Activated CD4-positive, alpha-beta memory T cell treated with anti-CD3 and anti-CD28 coated beads, Interleukin-2, amount 10 ng/mL, durations not matched to agents 7 days and 5 days (primary cell): ENCODE results near the gene ASIC3. TPM values are rescaled to one million over a fixed set of nuclear protein-coding genes. Genes with fewer than 3 reads are reported as not detected.

Experiments
- CTCF ChIA-PET: fragments of 350-600 bp; sonication (Branson Sonifier 250); formaldehyde crosslinking; loops from one replicate; lab custom pipeline; 2021; ENCODE audit warnings: antibody characterized with exemption, inconsistent platforms; lab: Charles Lee
- POLR2A ChIA-PET: fragments of 350-600 bp; sonication (Branson Sonifier 250); formaldehyde crosslinking; loops from one replicate; lab custom pipeline; 2021; ENCODE audit warnings: antibody characterized with exemption; lab: Charles Lee
- DNase-seq: peaks from one replicate; pipeline ENCODE4 v3.0.0-alpha.2; 2020
- H3K27ac Mint-ChIP-seq: one replicate; pipeline ENCODE4 v1.8.0; 2021; ENCODE audit warnings: mild to moderate bottlenecking, mixed read lengths
- H3K27me3 Mint-ChIP-seq: one replicate; pipeline ENCODE4 v1.8.0; 2021; ENCODE audit warnings: mixed read lengths
- H3K36me3 Mint-ChIP-seq: one replicate; pipeline ENCODE4 v1.8.0; 2021; ENCODE audit warnings: low read depth, mixed read lengths
- H3K4me1 Mint-ChIP-seq: one replicate; pipeline ENCODE4 v1.8.0; 2021; ENCODE audit warnings: mixed read lengths
- H3K4me3 Mint-ChIP-seq: one replicate; pipeline ENCODE4 v1.8.0; 2021; ENCODE audit warnings: mild to moderate bottlenecking, mixed read lengths
- H3K9me3 Mint-ChIP-seq: one replicate; pipeline ENCODE4 v1.8.0; 2021; ENCODE audit warnings: mixed read lengths
- total RNA-seq, 2 experiments: library from RNA; stranded (reverse); gene quantifications; one replicate each; pipeline ENCODE4 v1.2.3, GENCODE V29; 2021

ASIC3 gene
- total RNA-seq, 2 experiments from 2014 or later = 5.5 to 6.2 TPM

- H3K27me3 Mint-ChIP-seq = peaks cover 31% of the 10 kb centered on the region
- ChIA-PET CTCF (interaction anchor here (1.0 to 5.7 kb wide), 7 partner anchors 7 to 118 kb away, joined by 3 to 57 read pairs (median 9); partner anchors contain the start of gene ABCB8), POLR2A (interaction anchor here (0.9 to 7.7 kb wide), 3 partner anchors 8 to 54 kb away, joined by 3 to 50 read pairs (median 4); partner anchors contain the start of gene ABCB8)
- no peak overlapping the region for H3K4me3 Mint-ChIP-seq
- H3K9me3 Mint-ChIP-seq = no peaks in the 10 kb centered on the region
- no peak overlapping the region for H3K27ac Mint-ChIP-seq
- H3K36me3 Mint-ChIP-seq = peaks cover 24% of the 10 kb centered on the region
- peaks cover 76% of the 10 kb centered on the region for H3K4me1 Mint-ChIP-seq
- no peak for DNase-seq
These were observed 31.8 kb upstream of the ASIC3 start for GRCh38 chr7:151016505-151016904.

- no peak for DNase-seq
- peaks cover 32% of the 10 kb centered on the region for H3K27me3 Mint-ChIP-seq
- H3K4me3 Mint-ChIP-seq = no peak overlapping the region
- no peaks in the 10 kb centered on the region for H3K9me3 Mint-ChIP-seq
- no peak overlapping the region for H3K27ac Mint-ChIP-seq
- ChIA-PET CTCF (interaction anchor here (1.0 to 5.7 kb wide), 10 partner anchors 7 to 119 kb away, joined by 3 to 57 read pairs (median 10); partner anchors contain the start of genes ABCB8 and FASTK), POLR2A (interaction anchor here (0.9 to 7.7 kb wide), 3 partner anchors 8 to 54 kb away, joined by 3 to 50 read pairs (median 4); partner anchors contain the start of gene ABCB8)
- peaks cover 72% of the 10 kb centered on the region for H3K4me1 Mint-ChIP-seq
- peaks cover 21% of the 10 kb centered on the region for H3K36me3 Mint-ChIP-seq
These were observed 31.4 kb upstream of the ASIC3 start for GRCh38 chr7:151016942-151017341.

DNA sequence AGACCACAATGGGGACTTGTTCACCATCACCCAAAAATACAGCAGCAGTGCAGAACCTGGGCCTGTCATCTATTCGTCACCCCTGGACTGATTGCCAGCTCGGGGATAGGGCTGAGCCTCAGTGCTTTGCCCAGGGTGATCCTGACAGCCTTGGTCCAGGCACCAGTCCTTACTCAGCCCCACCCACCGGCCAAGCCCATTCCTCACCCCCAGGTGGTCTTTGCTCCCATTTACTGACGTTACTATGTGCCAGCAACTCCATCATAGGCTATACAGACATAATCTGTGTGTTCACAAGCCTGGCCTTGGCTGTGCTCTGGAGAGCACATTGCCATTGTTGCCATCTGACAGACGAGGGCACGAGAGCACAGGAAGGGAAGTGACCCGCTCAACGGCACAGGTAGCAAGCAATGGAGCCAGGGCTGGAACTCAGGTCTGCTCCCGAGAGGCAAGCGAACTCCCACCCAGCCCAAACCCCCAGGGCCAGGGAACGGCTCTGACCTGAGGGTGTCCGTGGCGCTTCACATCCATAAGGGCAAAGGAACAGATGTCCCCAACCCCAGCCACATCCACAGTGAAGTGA, 30.9 kb upstream of the ASIC3 start:
- no peaks in the 10 kb centered on the region for H3K9me3 Mint-ChIP-seq
- H3K4me1 Mint-ChIP-seq = peaks cover 67% of the 10 kb centered on the region
- peak overlapping the region; percentile 66 for H3K4me3 Mint-ChIP-seq
- no peak for DNase-seq
- peaks cover 32% of the 10 kb centered on the region for H3K27me3 Mint-ChIP-seq
- ChIA-PET CTCF (interaction anchor here (0.6 to 5.7 kb wide), 23 partner anchors 8 to 278 kb away, joined by 3 to 57 read pairs (median 5); partner anchors contain the start of genes ABCB8, FASTK, NOS3 and SLC4A2), POLR2A (interaction anchor here (0.6 to 7.7 kb wide), 7 partner anchors 9 to 93 kb away, joined by 3 to 50 read pairs (median 4); partner anchors contain the start of gene ABCB8)
- no peak overlapping the region for H3K27ac Mint-ChIP-seq
- peaks cover 17% of the 10 kb centered on the region for H3K36me3 Mint-ChIP-seq

DNA sequence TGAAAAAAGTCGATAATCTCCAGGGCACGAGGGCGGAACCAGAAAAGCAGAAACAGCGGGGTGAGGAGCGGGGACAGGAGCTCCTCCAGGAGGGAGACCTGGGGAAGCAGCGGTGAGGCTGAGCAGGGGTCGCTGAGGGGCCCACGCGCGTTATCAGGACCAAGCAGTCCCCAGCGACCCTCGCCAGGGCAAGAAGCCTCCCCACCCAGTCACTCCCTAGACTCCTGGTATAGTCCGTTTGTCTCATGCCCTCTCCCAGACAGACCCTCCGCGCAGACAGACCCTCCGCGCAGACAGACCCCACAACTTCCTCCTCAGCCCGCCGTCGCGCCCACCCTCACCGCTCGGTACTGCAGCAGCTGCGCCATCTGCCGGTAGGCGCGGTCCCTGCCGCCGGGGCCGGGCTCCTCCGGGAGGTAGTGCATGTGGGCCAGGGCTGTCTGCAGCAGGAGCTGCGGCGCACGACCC, 30.3 kb upstream of the ASIC3 start:
- Mint-ChIP-seq H3K27ac (no peak overlapping the region), H3K4me1 (peaks cover 61% of the 10 kb centered on the region), H3K36me3 (peaks cover 14% of the 10 kb centered on the region), H3K27me3 (peaks cover 32% of the 10 kb centered on the region), H3K9me3 (no peaks in the 10 kb centered on the region), H3K4me3 (peak overlapping the region; percentile 66)
- ChIA-PET CTCF (interaction anchor here (0.6 to 5.7 kb wide), 39 partner anchors 8 to 516 kb away, joined by 3 to 57 read pairs (median 4); partner anchors contain the start of genes ABCB8, FASTK, NOS3 and SLC4A2), POLR2A (interaction anchor here (0.6 to 7.7 kb wide), 10 partner anchors 8 to 569 kb away, joined by 3 to 50 read pairs (median 4); partner anchors contain the start of gene ABCB8)
- peak; percentile 82 for DNase-seq

DNA sequence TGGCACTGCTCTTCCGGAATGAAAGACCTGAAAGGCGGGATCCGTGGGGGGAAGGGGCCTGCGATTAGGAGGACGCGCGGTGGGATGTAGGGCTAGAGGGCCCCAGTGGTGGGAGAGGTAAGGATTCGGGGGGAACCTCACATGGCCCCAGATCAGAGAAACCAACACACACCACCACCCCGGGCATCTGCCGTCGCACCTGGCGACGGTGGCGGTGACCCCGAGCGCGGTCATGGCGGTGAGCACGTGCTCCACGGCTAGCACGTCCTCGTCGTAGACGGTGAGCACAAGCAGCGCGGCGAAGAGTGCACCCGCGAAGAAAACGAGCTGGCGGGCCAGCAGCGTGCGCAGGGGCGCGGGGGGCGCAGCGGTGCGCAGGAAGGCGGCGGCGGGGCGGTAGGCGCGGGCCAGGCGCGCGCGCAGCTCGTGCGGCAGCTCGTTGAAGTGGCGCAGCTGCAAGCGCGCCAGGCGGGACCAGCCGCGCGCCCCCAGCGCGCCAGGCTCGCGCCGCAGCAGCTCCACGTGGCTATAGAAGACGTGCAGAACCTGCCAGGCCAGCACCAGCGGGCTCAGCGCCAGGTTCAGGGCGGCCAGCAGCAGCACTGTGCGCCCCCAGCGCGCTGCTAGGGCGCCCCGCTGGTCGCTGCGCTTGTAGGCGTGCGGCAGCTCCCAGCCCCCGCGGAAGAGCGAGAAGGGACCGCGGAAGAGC, 29.8 kb upstream of the ASIC3 start:
- Mint-ChIP-seq H3K27me3 (peaks cover 32% of the 10 kb centered on the region), H3K36me3 (peaks cover 14% of the 10 kb centered on the region), H3K4me3 (peak overlapping the region; percentile 66), H3K9me3 (no peaks in the 10 kb centered on the region), H3K27ac (no peak overlapping the region), H3K4me1 (peaks cover 58% of the 10 kb centered on the region)
- CTCF ChIA-PET = interaction anchor here (0.6 to 5.7 kb wide), 39 partner anchors 8 to 516 kb away, joined by 3 to 57 read pairs (median 4); partner anchors contain the start of genes ABCB8, FASTK, NOS3 and SLC4A2
- DNase-seq = peak; percentile 38
- POLR2A ChIA-PET = interaction anchor here (0.6 to 7.7 kb wide), 10 partner anchors 9 to 570 kb away, joined by 3 to 50 read pairs (median 4); partner anchors contain the start of gene ABCB8

- H3K36me3 Mint-ChIP-seq = peaks cover 14% of the 10 kb centered on the region
- ChIA-PET CTCF (interaction anchor here (0.9 to 5.7 kb wide), 28 partner anchors 9 to 517 kb away, joined by 3 to 57 read pairs (median 4); partner anchors contain the start of genes ABCB8 and SLC4A2), POLR2A (interaction anchor here (0.6 to 7.7 kb wide), 8 partner anchors 9 to 263 kb away, joined by 3 to 50 read pairs (median 4); partner anchors contain the start of gene ABCB8)
- DNase-seq = no peak
- H3K27me3 Mint-ChIP-seq = peaks cover 32% of the 10 kb centered on the region
- H3K4me1 Mint-ChIP-seq = peaks cover 52% of the 10 kb centered on the region
- peak overlapping the region; percentile 18 for H3K4me3 Mint-ChIP-seq
- H3K27ac Mint-ChIP-seq = no peak overlapping the region
- H3K9me3 Mint-ChIP-seq = no peaks in the 10 kb centered on the region
These were observed 29.2 kb upstream of the ASIC3 start for GRCh38 chr7:151019130-151019447.

GRCh38 chr7:151020231-151020630, 28.1 kb upstream of the ASIC3 start:
- Mint-ChIP-seq H3K9me3 (no peaks in the 10 kb centered on the region), H3K27ac (no peak overlapping the region), H3K36me3 (peaks cover 6% of the 10 kb centered on the region), H3K4me3 (no peak overlapping the region), H3K27me3 (peaks cover 32% of the 10 kb centered on the region), H3K4me1 (peaks cover 41% of the 10 kb centered on the region)
- CTCF ChIA-PET = interaction anchor here (1.1 to 5.7 kb wide), 4 partner anchors 11 to 112 kb away, joined by 3 to 57 read pairs (median 7); no protein-coding TSS in a partner anchor
- POLR2A ChIA-PET = interaction anchor here (3.4 to 7.7 kb wide), 2 partner anchors 8 to 11 kb away, joined by 34 to 50 read pairs; partner anchors contain the start of gene ABCB8
- DNase-seq = no peak

- Mint-ChIP-seq H3K27me3 (peaks cover 31% of the 10 kb centered on the region), H3K4me1 (peaks cover 30% of the 10 kb centered on the region), H3K4me3 (no peak overlapping the region), H3K9me3 (no peaks in the 10 kb centered on the region), H3K27ac (no peak overlapping the region), H3K36me3 (peaks cover 3% of the 10 kb centered on the region)
- no peak for DNase-seq
- POLR2A ChIA-PET = no interaction called here
- CTCF ChIA-PET = interaction anchor here (2.0 kb wide), 1 partner anchor 38 kb away, joined by 8 read pairs; no protein-coding TSS in a partner anchor
These were observed 25.1 kb upstream of the ASIC3 start for GRCh38 chr7:151023232-151023631.

GRCh38 chr7:151024435-151025056, 23.8 kb upstream of the ASIC3 start, which contains the start of gene ATG9B:
ATG9B (minus strand) TSS chr7:151024494; CDS start chr7:151024423, 71 bp downstream.
- H3K9me3 Mint-ChIP-seq = no peaks in the 10 kb centered on the region
- CTCF ChIA-PET = interaction anchor here (1.4 kb wide), 1 partner anchor 11 kb away, joined by 3 read pairs; no protein-coding TSS in a partner anchor
- no peak within 1 kb of the TSS for H3K27ac Mint-ChIP-seq
- peaks cover 3% of the 10 kb centered on the region for H3K36me3 Mint-ChIP-seq
- no peak within 1 kb of the TSS for H3K4me3 Mint-ChIP-seq
- H3K4me1 Mint-ChIP-seq = peaks cover 28% of the 10 kb centered on the region
- POLR2A ChIA-PET = no interaction called here
- no peak for DNase-seq
- peaks cover 21% of the 10 kb centered on the region for H3K27me3 Mint-ChIP-seq

DNA sequence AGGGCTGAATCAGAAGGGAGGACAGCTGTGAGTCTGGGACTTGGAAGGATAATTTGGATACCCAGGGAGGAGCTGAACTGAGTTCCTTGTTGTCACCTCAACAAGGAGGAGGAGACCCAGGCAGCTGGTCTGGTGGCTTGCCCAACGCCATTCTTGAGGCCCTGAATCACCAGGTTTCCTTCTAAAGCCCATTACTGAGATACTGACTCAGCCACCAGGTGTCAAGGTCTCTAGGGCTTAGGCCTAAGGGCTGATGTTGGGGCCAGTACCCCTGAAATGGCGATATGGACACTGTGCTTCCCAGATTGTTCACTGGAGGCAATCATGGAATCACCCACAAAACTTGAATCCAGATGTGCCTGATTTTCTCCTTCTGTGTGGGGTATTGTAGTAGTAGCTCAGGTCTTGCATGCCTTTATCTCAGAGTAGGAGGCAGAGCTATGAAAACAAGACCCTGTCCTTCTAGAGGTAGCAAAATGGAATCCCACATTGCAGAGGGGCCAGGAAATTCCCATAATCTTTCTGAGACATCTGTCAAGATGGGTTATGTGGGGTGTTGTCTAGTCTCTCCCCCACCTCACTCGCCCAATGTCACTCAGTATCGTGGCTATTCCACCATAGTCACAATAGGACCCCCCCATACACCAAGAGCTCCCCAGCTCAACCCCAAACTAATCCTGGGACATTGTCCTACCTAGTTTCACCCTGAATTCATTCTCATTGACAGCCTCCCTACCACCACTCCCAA, 22.2 kb upstream of the ASIC3 start:
- Mint-ChIP-seq H3K9me3 (no peaks in the 10 kb centered on the region), H3K27me3 (peaks cover 6% of the 10 kb centered on the region), H3K4me1 (peaks cover 26% of the 10 kb centered on the region), H3K36me3 (peaks cover 3% of the 10 kb centered on the region), H3K4me3 (no peak overlapping the region), H3K27ac (no peak overlapping the region)
- ChIA-PET POLR2A (interaction anchor here (1.8 to 1.9 kb wide), 2 partner anchors 12 to 15 kb away, joined by 5 to 7 read pairs; no protein-coding TSS in a partner anchor), CTCF (interaction anchor here (1.0 to 1.8 kb wide), 6 partner anchors 8 to 84 kb away, joined by 3 to 10 read pairs (median 4); no protein-coding TSS in a partner anchor)
- no peak for DNase-seq
